Measurements from ENCODE around the gene UBP1. TPM values are rescaled to one million over a fixed set of nuclear protein-coding genes. Genes with fewer than 3 reads are reported as not detected.
"Not testable (repeated sequence)": the region's sequence is repeated elsewhere in the genome, so short reads cannot be mapped to it uniquely, and the experiment has no call there.

UBP1 gene
- total RNA-seq, 1 donor from 2014 or later = 39.3 TPM

GRCh38 chr3:33438881-33439545, 1.2 kb downstream of the UBP1 start:
- DNase-seq (no peak), ATAC-seq (no peak)
- intact Hi-C loops (cut with micrococcal nuclease) = no loop called here

DNA sequence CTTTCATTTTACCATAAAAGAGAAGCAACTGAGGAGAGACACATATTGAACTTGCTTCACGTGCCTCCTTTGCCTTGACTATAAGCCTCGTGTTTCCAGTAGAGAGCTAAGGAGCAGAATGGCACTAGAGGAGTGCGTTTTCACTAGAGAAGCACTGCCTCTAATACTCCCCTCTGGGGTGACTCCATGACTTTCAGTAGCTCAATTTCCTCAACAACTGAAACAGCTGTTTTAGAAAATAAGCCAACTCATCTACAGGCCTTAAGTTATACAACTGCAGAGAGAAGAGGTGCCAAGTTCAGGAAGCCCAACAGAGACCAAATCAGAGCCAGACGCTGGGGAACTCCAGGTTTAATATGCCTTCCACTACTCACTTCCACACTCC, 1.9 kb downstream of the UBP1 start:
- DNase-seq (no peak), ATAC-seq (no peak)
- intact Hi-C loops (cut with micrococcal nuclease) = no loop called here

DNA sequence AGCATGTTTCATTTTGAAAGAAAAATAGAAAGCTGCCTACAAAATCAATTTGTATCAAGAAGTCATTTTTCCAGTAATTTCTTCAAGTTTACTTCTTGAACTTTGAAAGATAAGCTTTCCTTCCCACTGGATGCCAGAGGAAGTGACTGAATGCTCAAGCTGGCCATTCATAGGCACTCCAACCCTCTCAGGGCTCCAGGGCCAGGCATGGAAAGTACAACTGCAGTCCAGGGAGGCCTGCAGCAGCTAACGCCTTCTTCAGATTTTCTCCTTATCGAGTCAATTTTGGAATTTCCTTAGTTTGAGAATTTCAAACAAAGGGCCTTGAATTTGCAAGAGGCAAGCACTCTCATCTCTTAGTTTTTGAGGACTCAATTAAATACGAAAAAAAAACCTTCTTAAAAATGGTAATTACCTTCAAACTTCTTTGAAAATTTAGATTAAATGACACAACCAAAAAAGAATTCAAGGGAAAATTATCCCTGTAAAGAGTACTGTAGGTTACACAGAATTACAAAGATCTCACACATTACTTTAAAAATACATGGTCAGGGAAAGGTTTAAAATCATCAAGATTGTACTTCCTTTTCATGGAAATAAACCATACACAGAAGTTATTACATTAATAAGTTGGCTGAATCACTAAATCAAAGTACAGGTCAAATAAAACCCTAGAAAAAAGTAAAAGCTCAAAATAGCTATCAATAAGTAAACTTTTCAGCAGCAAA, 2.5 kb downstream of the UBP1 start:
- DNase-seq = no peak
- intact Hi-C loops (cut with micrococcal nuclease) = no loop called here

DNA sequence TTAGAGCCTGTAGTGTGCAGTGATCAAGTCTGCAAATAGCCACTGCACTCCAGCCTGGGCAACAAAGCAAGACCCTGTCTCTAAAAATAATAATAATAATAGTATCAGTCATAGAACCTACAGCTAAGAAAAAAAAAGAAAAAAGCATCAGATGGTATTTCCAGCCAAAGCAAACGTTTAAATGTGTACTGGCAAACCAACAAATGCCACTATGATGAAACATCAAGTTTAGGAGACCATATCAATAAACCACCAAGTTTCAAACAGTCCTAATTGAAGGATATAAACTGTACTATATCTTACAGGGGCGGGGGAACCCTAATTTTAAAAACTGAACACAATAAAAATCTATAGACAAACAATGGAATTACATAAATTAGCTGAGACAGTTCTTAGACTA, 6.4 kb downstream of the UBP1 start:
- no peak for DNase-seq
- ATAC-seq = no peak
- intact Hi-C loops (cut with micrococcal nuclease) = no loop called here

More for the DNA sequence above, 2.5 kb downstream of the UBP1 start:
- ATAC-seq = no peak

DNA sequence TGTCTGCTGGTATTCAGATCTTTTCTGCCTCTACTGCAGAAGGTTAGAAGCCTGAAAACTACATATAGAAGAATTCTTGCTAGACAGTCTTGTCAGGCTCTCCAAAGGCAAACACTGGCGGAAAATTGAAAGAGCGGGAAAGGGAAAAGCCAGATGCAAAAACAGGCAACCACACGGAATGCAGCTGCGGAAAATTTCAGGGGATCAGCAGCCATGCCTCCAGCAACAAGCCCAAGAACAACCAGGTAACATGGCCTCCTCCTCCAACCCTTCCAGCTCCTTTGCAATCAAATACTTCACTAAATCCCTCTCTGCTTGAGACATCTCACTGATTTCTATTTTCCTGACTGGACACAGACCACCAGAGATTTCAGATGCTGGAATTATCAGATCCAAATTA, 9.6 kb downstream of the UBP1 start:
- intact Hi-C loops (cut with micrococcal nuclease) = no loop called here
- DNase-seq = no peak
- ATAC-seq = no peak

- no peak for ATAC-seq
- intact Hi-C loops (cut with micrococcal nuclease) = no loop called here
- no peak for DNase-seq
Measured at GRCh38 chr3:33430061-33430460, 10.1 kb downstream of the UBP1 start.

GRCh38 chr3:33429306-33429705, 10.9 kb downstream of the UBP1 start:
- ATAC-seq; DNase-seq; intact Hi-C loops (cut with micrococcal nuclease): not testable (repeated sequence)

- DNase-seq = no peak
- intact Hi-C loops (cut with micrococcal nuclease) = no loop called here
- ATAC-seq = peak; percentile 55
Measured at GRCh38 chr3:33428734-33429133, 11.5 kb downstream of the UBP1 start.

DNA sequence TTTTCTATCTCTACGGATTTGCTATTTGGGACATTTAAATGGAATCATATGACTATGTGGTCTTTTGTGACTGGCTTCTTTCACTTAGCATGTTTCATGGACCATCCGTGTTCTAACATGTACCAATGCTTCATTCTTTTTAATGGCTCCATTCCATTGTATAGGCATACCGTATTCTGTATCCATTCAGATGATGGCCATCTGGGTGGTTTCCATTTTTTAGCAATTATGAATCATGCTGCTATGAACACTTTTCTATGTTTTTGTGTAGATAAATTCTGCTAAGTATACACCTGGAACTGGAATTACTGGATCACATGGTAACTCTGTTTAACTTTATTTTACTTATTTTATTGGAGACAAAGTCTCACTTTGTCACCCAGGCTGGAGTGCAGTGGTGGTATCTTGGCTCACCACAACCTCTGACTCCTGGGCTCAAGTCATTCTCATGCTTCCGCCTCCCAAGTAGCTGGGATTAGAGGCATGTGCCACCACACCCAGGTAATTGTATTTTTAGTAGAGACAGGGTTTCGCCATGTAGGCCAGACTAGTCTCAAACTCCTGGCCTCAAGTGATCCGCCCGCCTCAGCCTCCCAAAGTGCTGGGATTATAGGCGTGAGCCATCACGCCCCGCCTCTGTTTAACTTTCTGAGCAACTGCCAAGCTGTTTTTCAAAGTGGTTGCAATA, 13.4 kb downstream of the UBP1 start:
- ATAC-seq (no peak), DNase-seq (no peak)
- intact Hi-C loops (cut with micrococcal nuclease) = no loop called here

GRCh38 chr3:33426068-33426467, 14.1 kb downstream of the UBP1 start:
- intact Hi-C loops (cut with micrococcal nuclease) = no loop called here

DNA sequence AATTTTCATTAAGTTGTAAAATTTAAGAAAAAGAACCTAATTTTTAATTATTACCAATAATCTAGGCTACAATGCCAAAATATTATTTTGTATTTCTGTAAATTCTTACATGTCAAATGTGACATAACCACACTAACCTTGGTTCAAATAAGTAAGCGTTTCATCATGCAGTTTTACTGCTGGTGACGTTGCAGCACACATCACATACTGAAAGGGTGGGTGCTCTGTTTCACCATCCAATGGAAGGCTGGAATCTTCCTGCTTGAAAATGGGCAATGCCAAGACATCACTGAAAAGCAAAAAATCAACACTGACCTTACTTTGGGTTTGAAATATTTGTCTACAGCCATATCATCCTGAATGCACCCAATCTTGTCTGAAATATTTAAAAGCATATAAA, 14.8 kb downstream of the UBP1 start:
- intact Hi-C loops (cut with micrococcal nuclease) = no loop called here
- DNase-seq = no peak
- no peak for ATAC-seq

More at GRCh38 chr3:33426068-33426467, 14.1 kb downstream of the UBP1 start:
- DNase-seq (no peak), ATAC-seq (no peak)

- peak; percentile 42 for DNase-seq
- intact Hi-C loops (cut with micrococcal nuclease) = no loop called here
- peak; percentile 76 for ATAC-seq
Measured at GRCh38 chr3:33424606-33425452, 15.4 kb downstream of the UBP1 start.

GRCh38 chr3:33420966-33421365, 19.2 kb downstream of the UBP1 start:
- DNase-seq (no peak), ATAC-seq (no peak)
- intact Hi-C loops (cut with micrococcal nuclease) = no loop called here

DNA sequence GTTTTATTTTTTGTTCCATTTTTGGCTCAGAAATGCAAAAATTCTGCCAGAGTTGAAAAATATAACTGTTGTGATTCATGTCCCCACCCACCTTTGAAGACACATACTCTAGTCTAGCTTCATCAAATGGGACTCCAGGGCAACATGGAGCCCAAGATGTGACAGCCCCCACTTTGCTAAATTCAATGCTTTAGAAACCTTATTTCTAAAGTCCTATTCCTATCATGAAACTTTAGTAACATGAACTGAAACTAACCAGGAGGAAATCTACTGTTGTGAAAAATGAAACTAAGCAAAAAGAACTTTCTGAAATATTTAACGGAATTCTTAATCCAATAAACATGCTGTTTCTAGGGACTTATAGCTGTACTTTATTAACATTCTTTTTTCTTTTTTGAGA, 20.3 kb downstream of the UBP1 start:
- no peak for ATAC-seq
- intact Hi-C loops (cut with micrococcal nuclease) = no loop called here
- DNase-seq = no peak

GRCh38 chr3:33417066-33417673, 23.0 kb downstream of the UBP1 start:
- intact Hi-C loops (cut with micrococcal nuclease) = no loop called here
- ATAC-seq = no peak
- no peak for DNase-seq

- DNase-seq; ATAC-seq; intact Hi-C loops (cut with micrococcal nuclease): not testable (repeated sequence)
Measured at GRCh38 chr3:33410816-33411215, 29.4 kb downstream of the UBP1 start.

- ATAC-seq (no peak), DNase-seq (no peak)
- intact Hi-C loops (cut with micrococcal nuclease) = no loop called here
Measured at GRCh38 chr3:33403756-33404155, 36.4 kb downstream of the UBP1 start.

GRCh38 chr3:33402936-33403335, 37.3 kb downstream of the UBP1 start:
- no peak for ATAC-seq
- intact Hi-C loops (cut with micrococcal nuclease) = no loop called here

GRCh38 chr3:33401781-33402180, 38.4 kb downstream of the UBP1 start:
- DNase-seq (no peak), ATAC-seq (no peak)
- intact Hi-C loops (cut with micrococcal nuclease) = no loop called here

More at GRCh38 chr3:33402936-33403335, 37.3 kb downstream of the UBP1 start:
- DNase-seq = no peak

Measured in left ventricle myocardium superior (tissue), 1 donor.